Muscle layer of duodenum (tissue), 2 donors: ENCODE data around the gene SLC24A4.

Source experiments
- H3K27ac ChIP-seq: one replicate; pipeline ENCODE4 v1.7.0; 2013; ENCODE audit warnings: mild to moderate bottlenecking, low read length
- H3K27me3 ChIP-seq: one replicate; pipeline ENCODE4 v1.7.0; 2013; ENCODE audit warnings: low read depth, mild to moderate bottlenecking, control low read depth, low read length
- H3K36me3 ChIP-seq, 2 donors: one replicate each; pipeline ENCODE4 v1.7.0; 2013; ENCODE audit warnings: low read length in 2 of 2, control low read depth in 1 of 2, mild to moderate bottlenecking in 1 of 2; ENCODE audit not compliant: insufficient read depth in 2 of 2, control insufficient read depth in 1 of 2
- H3K4me1 ChIP-seq, 2 donors: one replicate each; pipeline ENCODE4 v1.7.0; 2013; ENCODE audit warnings: low read length in 2 of 2, mild to moderate bottlenecking in 2 of 2, control low read depth in 1 of 2, moderate library complexity in 1 of 2; ENCODE audit not compliant: insufficient read depth in 2 of 2, control insufficient read depth in 1 of 2
- H3K4me3 ChIP-seq, 2 donors: one replicate each; pipeline ENCODE4 v1.7.0; 2013; ENCODE audit warnings: low read length in 2 of 2, low read depth in 1 of 2, mild to moderate bottlenecking in 1 of 2
- H3K9me3 ChIP-seq, 2 donors: one replicate each; pipeline ENCODE4 v1.7.0; 2013; ENCODE audit warnings: low read length in 2 of 2, control low read depth in 1 of 2, mild to moderate bottlenecking in 1 of 2; ENCODE audit not compliant: control insufficient read depth in 1 of 2
- donor health status: healthy.

The SLC24A4 gene

GRCh38 chr14:92323011-92323915 is at the start of gene SLC24A4:
SLC24A4 (plus strand) TSS chr14:92323165; CDS start chr14:92323831, 666 bp downstream.
- Histone ChIP-seq H3K27ac (no peak within 1 kb of the TSS), H3K27me3 (peaks cover 35% of the 10 kb centered on the region), H3K4me3 (peak within 1 kb of the TSS in 1 of 2 donors; percentile 70), H3K9me3 (no peaks in the 10 kb centered on the region), H3K36me3 (no peaks in the 10 kb centered on the region), H3K4me1 (peaks cover 0 to 21% of the 10 kb centered on the region in 2 donors)

GRCh38 chr14:92273166-92273565 is 49.8 kb upstream of the SLC24A4 start:
- H3K9me3 ChIP-seq, result no peaks in the 10 kb centered on the region
- H3K27ac ChIP-seq, result no peak overlapping the region
- H3K36me3 ChIP-seq, result no peaks in the 10 kb centered on the region
- H3K4me3 ChIP-seq, result no peak overlapping the region
- no peaks in the 10 kb centered on the region for H3K4me1 ChIP-seq
- no peaks in the 10 kb centered on the region for H3K27me3 ChIP-seq

- H3K4me1 ChIP-seq, result no peaks in the 10 kb centered on the region
- no peak overlapping the region for H3K4me3 ChIP-seq
- no peak overlapping the region for H3K27ac ChIP-seq
- H3K9me3 ChIP-seq, result no peaks in the 10 kb centered on the region
- H3K27me3 ChIP-seq, result no peaks in the 10 kb centered on the region
- no peaks in the 10 kb centered on the region for H3K36me3 ChIP-seq
Measured at GRCh38 chr14:92274055-92274454, 48.9 kb upstream of the SLC24A4 start.

- H3K9me3 ChIP-seq, result no peaks in the 10 kb centered on the region
- no peaks in the 10 kb centered on the region for H3K36me3 ChIP-seq
- H3K4me3 ChIP-seq, result no peak overlapping the region
- H3K4me1 ChIP-seq, result no peaks in the 10 kb centered on the region
- no peak overlapping the region for H3K27ac ChIP-seq
- no peaks in the 10 kb centered on the region for H3K27me3 ChIP-seq
Measured at GRCh38 chr14:92276074-92276473, 46.9 kb upstream of the SLC24A4 start.

GRCh38 chr14:92277031-92277430 is 45.9 kb upstream of the SLC24A4 start:
- H3K27me3 ChIP-seq, result no peaks in the 10 kb centered on the region
- no peaks in the 10 kb centered on the region for H3K4me1 ChIP-seq
- no peak overlapping the region for H3K27ac ChIP-seq

GRCh38 chr14:92280554-92281262 is 42.3 kb upstream of the SLC24A4 start:
- Histone ChIP-seq H3K9me3 (no peaks in the 10 kb centered on the region), H3K36me3 (no peaks in the 10 kb centered on the region), H3K4me1 (no peaks in the 10 kb centered on the region), H3K4me3 (no peak overlapping the region), H3K27me3 (no peaks in the 10 kb centered on the region), H3K27ac (no peak overlapping the region)

More at GRCh38 chr14:92277031-92277430, 45.9 kb upstream of the SLC24A4 start:
- no peaks in the 10 kb centered on the region for H3K9me3 ChIP-seq
- no peak overlapping the region for H3K4me3 ChIP-seq
- H3K36me3 ChIP-seq, result no peaks in the 10 kb centered on the region

- Histone ChIP-seq H3K4me1 (no peaks in the 10 kb centered on the region), H3K9me3 (no peaks in the 10 kb centered on the region), H3K27me3 (no peaks in the 10 kb centered on the region), H3K4me3 (no peak overlapping the region), H3K27ac (no peak overlapping the region), H3K36me3 (no peaks in the 10 kb centered on the region)
Measured at GRCh38 chr14:92282669-92283068, 40.3 kb upstream of the SLC24A4 start.

GRCh38 chr14:92285311-92285710 is 37.7 kb upstream of the SLC24A4 start:
- H3K27me3 ChIP-seq, result no peaks in the 10 kb centered on the region
- no peaks in the 10 kb centered on the region for H3K4me1 ChIP-seq
- H3K4me3 ChIP-seq, result no peak overlapping the region
- H3K27ac ChIP-seq, result no peak overlapping the region
- no peaks in the 10 kb centered on the region for H3K36me3 ChIP-seq
- H3K9me3 ChIP-seq, result no peaks in the 10 kb centered on the region

GRCh38 chr14:92287987-92288386 is 35.0 kb upstream of the SLC24A4 start:
- H3K36me3 ChIP-seq, result no peaks in the 10 kb centered on the region
- H3K27me3 ChIP-seq, result no peaks in the 10 kb centered on the region
- H3K9me3 ChIP-seq, result no peaks in the 10 kb centered on the region
- no peak overlapping the region for H3K4me3 ChIP-seq
- no peak overlapping the region for H3K27ac ChIP-seq
- no peaks in the 10 kb centered on the region for H3K4me1 ChIP-seq

- no peaks in the 10 kb centered on the region for H3K4me1 ChIP-seq
- H3K4me3 ChIP-seq, result no peak overlapping the region
- H3K9me3 ChIP-seq, result no peaks in the 10 kb centered on the region
- H3K27ac ChIP-seq, result no peak overlapping the region
- no peaks in the 10 kb centered on the region for H3K36me3 ChIP-seq
- H3K27me3 ChIP-seq, result no peaks in the 10 kb centered on the region
Measured at GRCh38 chr14:92288994-92289660, 33.8 kb upstream of the SLC24A4 start.

- H3K9me3 ChIP-seq, result no peaks in the 10 kb centered on the region
Measured at GRCh38 chr14:92292673-92293072, 30.3 kb upstream of the SLC24A4 start.

More at GRCh38 chr14:92292673-92293072, 30.3 kb upstream of the SLC24A4 start:
- no peaks in the 10 kb centered on the region for H3K36me3 ChIP-seq
- H3K4me3 ChIP-seq, result no peak overlapping the region
- H3K27ac ChIP-seq, result no peak overlapping the region
- no peaks in the 10 kb centered on the region for H3K4me1 ChIP-seq
- no peaks in the 10 kb centered on the region for H3K27me3 ChIP-seq
